ENCODE measurements around the gene FRYL.

- no peak for TF ChIP-seq CTCF (IDR thresholded peaks at IDR 0.05)
- TF ChIP-seq POLR2A (IDR thresholded peaks at IDR 0.05), result no peak
These were observed 91.1 kb downstream of the FRYL start for GRCh38 chr4:48688953-48689352.

Data from uterus (tissue), 2 donors.